ENCODE data around the gene CAMTA2. TPM values are rescaled to one million over a fixed set of nuclear protein-coding genes. Genes with fewer than 3 reads are reported as not detected.

Gene CAMTA2
- total and polyA plus RNA-seq, 2 donors (not counting 1 experiment from before 2014, with no cell fraction given): 12.4 to 18.3 TPM

GRCh38 chr17:5034063-5034462 lies 46.6 kb upstream of the CAMTA2 start:
- no peaks in the 10 kb centered on the region for H3K27me3 ChIP-seq (ENCODE audit: control insufficient read depth, insufficient read depth, low read length)
- no peak overlapping the region for H2AFZ ChIP-seq (ENCODE audit: low read length)
- no peak overlapping the region for H3K27ac ChIP-seq (ENCODE audit: insufficient read depth, low read length)
- no peak overlapping the region for H3K9ac ChIP-seq (ENCODE audit: insufficient read depth, low read length)
- H3K79me2 ChIP-seq (ENCODE audit: control insufficient read depth, insufficient read depth, low read length): no peaks in the 10 kb centered on the region
- no peak for TF ChIP-seq EZH2 (IDR thresholded peaks at IDR 0.05; ENCODE audit: low read length, missing control alignments)
- no peak for TF ChIP-seq CTCF (conservative IDR thresholded peaks at IDR 0.05 in 1 of 2, IDR thresholded peaks at IDR 0.05 in 1 of 2; ENCODE audit: low read depth in 1 of 2, low read length in 2 of 2)
- H3K4me2 ChIP-seq (ENCODE audit: extremely low read depth, insufficient read depth, low read length): no peak overlapping the region
- no peaks in the 10 kb centered on the region for H3K9me3 ChIP-seq (ENCODE audit: control insufficient read depth, insufficient read depth, low read depth, low read length)
- DNase-seq (ENCODE audit: low read depth in 2 of 2): no peak
- H3K4me3 ChIP-seq (replicated peaks in 1 of 4; ENCODE audit: control extremely low read depth in 1 of 4, insufficient read depth in 1 of 4, low read depth in 3 of 4, low read length in 4 of 4): no peak overlapping the region
- no peaks in the 10 kb centered on the region for H3K4me1 ChIP-seq (ENCODE audit: control insufficient read depth, extremely low read depth, insufficient read depth, low read length)
- H3K36me3 ChIP-seq (ENCODE audit: control insufficient read depth, insufficient read depth, low read length): no peaks in the 10 kb centered on the region
- no peaks in the 10 kb centered on the region for H4K20me1 ChIP-seq (ENCODE audit: control insufficient read depth, extremely low read depth, insufficient read depth, low read length)

GRCh38 chr17:5033352-5034015 lies 46.0 kb upstream of the CAMTA2 start:
- H4K20me1 ChIP-seq (ENCODE audit: control insufficient read depth, extremely low read depth, insufficient read depth, low read length): no peaks in the 10 kb centered on the region
- no peaks in the 10 kb centered on the region for H3K79me2 ChIP-seq (ENCODE audit: control insufficient read depth, insufficient read depth, low read length)
- H3K9me3 ChIP-seq (ENCODE audit: control insufficient read depth, insufficient read depth, low read depth, low read length): no peaks in the 10 kb centered on the region
- H3K27me3 ChIP-seq (ENCODE audit: control insufficient read depth, insufficient read depth, low read length): no peaks in the 10 kb centered on the region
- no peak overlapping the region for H2AFZ ChIP-seq (ENCODE audit: low read length)
- H3K9ac ChIP-seq (ENCODE audit: insufficient read depth, low read length): no peak overlapping the region
- no peak overlapping the region for H3K27ac ChIP-seq (ENCODE audit: insufficient read depth, low read length)
- no peaks in the 10 kb centered on the region for H3K4me1 ChIP-seq (ENCODE audit: control insufficient read depth, extremely low read depth, insufficient read depth, low read length)
- DNase-seq (ENCODE audit: low read depth in 2 of 2): no peak
- no peak overlapping the region for H3K4me2 ChIP-seq (ENCODE audit: extremely low read depth, insufficient read depth, low read length)
- no peak overlapping the region for H3K4me3 ChIP-seq (replicated peaks in 1 of 4; ENCODE audit: control extremely low read depth in 1 of 4, insufficient read depth in 1 of 4, low read depth in 3 of 4, low read length in 4 of 4)
- TF ChIP-seq EZH2 (IDR thresholded peaks at IDR 0.05; ENCODE audit: low read length, missing control alignments) (no peak), CTCF (conservative IDR thresholded peaks at IDR 0.05 in 1 of 2, IDR thresholded peaks at IDR 0.05 in 1 of 2; ENCODE audit: low read depth in 1 of 2, low read length in 2 of 2) (no peak)
- no peaks in the 10 kb centered on the region for H3K36me3 ChIP-seq (ENCODE audit: control insufficient read depth, insufficient read depth, low read length)

GRCh38 chr17:5032865-5033264 lies 45.4 kb upstream of the CAMTA2 start:
- DNase-seq (ENCODE audit: low read depth in 2 of 2): no peak
- Histone ChIP-seq H3K4me1 (ENCODE audit: control insufficient read depth, extremely low read depth, insufficient read depth, low read length) (no peaks in the 10 kb centered on the region), H2AFZ (ENCODE audit: low read length) (no peak overlapping the region), H3K4me2 (ENCODE audit: extremely low read depth, insufficient read depth, low read length) (no peak overlapping the region), H3K27me3 (ENCODE audit: control insufficient read depth, insufficient read depth, low read length) (no peaks in the 10 kb centered on the region), H4K20me1 (ENCODE audit: control insufficient read depth, extremely low read depth, insufficient read depth, low read length) (no peaks in the 10 kb centered on the region), H3K9ac (ENCODE audit: insufficient read depth, low read length) (no peak overlapping the region), H3K79me2 (ENCODE audit: control insufficient read depth, insufficient read depth, low read length) (no peaks in the 10 kb centered on the region), H3K36me3 (ENCODE audit: control insufficient read depth, insufficient read depth, low read length) (no peaks in the 10 kb centered on the region), H3K4me3 (replicated peaks in 1 of 4; ENCODE audit: control extremely low read depth in 1 of 4, insufficient read depth in 1 of 4, low read depth in 3 of 4, low read length in 4 of 4) (no peak overlapping the region), H3K27ac (ENCODE audit: insufficient read depth, low read length) (no peak overlapping the region), H3K9me3 (ENCODE audit: control insufficient read depth, insufficient read depth, low read depth, low read length) (no peaks in the 10 kb centered on the region)
- TF ChIP-seq CTCF (conservative IDR thresholded peaks at IDR 0.05 in 1 of 2, IDR thresholded peaks at IDR 0.05 in 1 of 2; ENCODE audit: low read depth in 1 of 2, low read length in 2 of 2): no peak
- TF ChIP-seq EZH2 (IDR thresholded peaks at IDR 0.05; ENCODE audit: low read length, missing control alignments): no peak

All from fibroblast of lung (primary cell).